ENCODE measurements around the gene SMAD2.
A peak's percentile ranks its signal among the peaks of the same experiment; 100 is the strongest.

SMAD2 gene

DNA sequence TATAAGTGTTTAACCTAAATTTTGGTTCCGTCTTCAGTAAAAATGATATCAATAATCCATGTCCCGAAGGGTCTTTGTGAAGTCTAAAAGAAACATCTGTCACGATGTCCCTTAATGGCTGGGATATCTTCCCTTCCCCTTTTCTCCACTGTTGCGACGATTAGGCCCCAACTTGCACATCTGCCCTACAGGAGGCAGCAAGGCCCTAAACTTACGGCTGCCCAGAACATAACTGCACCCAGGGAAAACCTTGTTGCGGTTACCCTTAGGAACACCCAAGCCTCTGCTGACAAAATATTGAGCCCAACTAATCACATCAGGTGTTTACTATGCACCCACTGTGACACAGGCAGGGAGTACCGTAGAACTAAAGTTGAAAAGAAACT lies 1.3 kb upstream of the SMAD2 start:
- peak; percentile 7 for DNase-seq (ENCODE audit: low read depth)

- DNase-seq (ENCODE audit: low read depth) = peak; percentile 93
Measured at GRCh38 chr18:47930931-47931717, 665 bp upstream of the SMAD2 start.

DNA sequence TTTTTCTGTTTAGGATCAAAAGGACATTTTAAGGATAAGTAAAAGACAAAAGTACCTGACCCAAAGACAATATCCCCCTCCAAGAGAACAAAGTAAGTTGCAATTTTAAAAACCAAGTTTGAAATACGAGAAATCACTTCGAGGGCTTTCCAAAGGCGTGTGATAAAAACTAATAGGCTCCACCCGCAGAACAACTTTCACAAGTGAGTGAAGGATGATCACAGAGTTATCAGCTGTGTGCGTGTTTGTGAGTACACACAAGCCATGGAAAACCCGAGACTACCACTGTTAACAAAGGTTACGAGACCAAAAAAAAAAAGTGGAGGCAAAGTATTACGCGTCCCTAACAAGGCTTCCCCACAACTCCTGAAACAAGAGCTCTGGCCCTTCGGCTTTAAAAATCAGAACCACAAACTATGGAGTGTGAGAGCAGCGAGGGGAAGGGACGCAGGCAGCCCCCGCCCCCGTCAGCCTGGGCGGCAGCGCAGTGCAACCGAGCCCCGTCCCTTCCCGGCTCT lies 719 bp downstream of the SMAD2 start:
- DNase-seq (ENCODE audit: low read depth) = no peak

DNA sequence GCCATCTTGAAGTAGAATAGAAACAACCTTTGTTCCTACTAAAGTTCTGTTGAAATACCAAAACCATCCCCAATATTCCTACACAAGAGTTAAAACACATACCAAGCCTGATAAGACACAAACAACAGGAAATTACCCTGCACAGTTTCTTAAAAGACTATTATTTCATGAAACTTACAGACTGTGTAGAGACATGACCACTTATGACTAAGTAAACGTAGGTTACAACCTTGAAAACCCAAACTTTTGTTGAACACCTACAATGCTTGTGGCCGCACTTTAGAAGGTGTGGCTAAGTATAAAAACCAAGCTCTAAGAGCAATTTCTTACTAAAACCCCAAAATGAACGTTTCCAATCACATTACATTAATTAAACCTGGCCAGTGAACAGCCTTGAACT lies 2.0 kb downstream of the SMAD2 start:
- DNase-seq (ENCODE audit: low read depth) = no peak

DNA sequence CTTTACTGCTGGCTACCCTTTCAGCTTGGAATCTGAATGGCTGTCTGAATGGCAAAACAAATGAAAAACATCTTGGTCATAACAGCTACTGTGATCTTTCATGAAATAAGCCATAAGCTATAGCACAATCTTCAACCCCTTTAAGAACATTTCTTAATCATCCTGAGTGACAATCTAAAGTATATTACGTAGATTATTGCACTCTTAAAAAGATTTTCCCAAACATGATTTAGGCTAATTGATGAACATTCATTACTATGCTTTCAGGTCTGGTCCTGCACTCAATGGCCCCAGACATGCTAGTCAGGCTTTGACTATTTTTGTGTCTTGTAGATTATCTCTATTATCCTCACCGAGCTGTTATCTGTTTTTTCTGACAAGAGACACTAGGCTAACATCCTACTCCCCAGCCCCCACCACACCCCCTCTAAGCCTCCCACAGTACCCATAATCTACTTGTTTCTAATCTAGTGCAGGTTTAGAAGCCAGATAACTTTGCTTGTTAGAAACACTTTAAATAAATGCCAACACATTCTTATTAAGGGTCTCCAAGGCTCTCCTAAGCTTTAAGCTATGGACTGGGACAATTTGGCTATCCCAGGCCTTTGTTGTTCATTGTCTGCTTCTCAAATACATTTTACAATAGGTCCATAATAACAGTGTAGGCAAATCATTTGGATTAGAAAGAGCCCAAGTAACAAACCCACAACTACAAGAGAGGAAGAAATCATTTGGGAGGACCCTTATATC lies 4.2 kb downstream of the SMAD2 start:
- DNase-seq (ENCODE audit: low read depth) = no peak

GRCh38 chr18:47919916-47920315 lies 10.5 kb downstream of the SMAD2 start:
- DNase-seq (ENCODE audit: low read depth) = no peak

DNA sequence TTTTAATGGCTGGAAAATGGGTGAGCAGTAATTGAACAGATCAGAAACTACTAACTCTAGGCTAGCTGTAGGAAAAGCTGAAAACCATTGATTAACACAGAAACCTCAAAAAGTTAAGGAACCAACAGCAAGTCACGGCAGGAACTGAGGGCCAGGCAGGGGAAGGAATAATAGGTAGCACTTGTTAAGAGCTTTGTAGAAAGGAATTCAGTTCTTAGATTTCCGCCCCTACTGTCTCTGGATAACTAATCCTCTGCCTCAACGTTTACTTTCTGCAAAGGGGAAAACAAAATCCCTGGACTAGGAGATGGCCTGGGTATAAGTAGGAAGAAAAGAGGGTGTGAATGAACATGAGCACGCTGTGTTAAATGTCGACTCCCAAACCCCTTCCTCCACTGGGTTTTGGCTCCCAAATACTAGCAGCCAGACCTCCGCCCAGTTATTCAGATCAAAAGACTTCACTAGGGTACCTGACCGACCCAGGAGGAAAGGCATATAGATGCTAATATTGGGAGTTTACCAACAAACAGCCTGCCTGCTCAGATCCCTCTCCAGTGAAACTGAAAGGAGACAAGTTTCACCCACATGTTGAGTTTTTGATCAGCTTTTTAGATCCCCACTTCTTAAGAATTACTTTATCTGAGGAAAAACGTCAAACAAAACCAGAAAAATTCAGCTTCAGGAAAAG lies 12.4 kb downstream of the SMAD2 start:
- DNase-seq (ENCODE audit: low read depth) = no peak

DNA sequence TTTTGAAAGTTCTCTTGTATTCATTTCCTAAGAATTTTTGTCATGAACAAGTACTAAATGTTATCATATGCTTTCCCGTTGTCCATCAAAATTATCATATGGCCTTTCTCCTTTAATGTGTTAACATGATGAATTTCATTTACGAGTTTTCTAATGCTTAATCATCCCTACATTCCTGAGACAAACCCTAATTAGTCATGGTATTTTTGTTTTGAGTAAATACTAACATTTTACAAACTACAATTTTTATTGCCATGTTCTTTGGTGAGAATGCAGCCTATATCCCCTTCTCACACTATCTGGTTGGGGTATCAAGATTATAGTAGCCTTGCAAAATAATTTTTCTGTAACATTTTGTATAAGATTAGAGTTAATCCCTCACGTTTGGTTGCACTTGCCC lies 14.5 kb downstream of the SMAD2 start:
- no peak for DNase-seq (ENCODE audit: low read depth)

DNA sequence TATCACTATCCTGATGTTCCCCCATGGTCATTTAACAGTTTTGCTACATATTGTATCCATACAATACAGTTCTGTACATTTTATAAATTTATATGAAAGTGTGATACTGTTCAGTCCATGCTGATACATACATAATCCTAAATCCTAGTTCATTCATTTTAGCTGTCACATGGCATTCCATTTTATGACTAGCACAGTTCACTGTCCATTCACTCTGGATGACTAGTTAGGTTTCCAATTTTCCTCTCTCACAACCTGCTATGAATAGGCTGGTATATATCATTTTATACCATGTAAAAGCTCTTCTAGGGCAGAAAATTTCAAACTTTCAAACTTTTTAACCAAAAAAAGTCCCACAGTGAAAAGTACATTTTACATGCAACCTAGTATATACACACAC lies 15.2 kb downstream of the SMAD2 start:
- no peak for DNase-seq (ENCODE audit: low read depth)

GRCh38 chr18:47912794-47913585 lies 17.5 kb downstream of the SMAD2 start:
- no peak for DNase-seq (ENCODE audit: low read depth)

GRCh38 chr18:47912343-47912742 lies 18.1 kb downstream of the SMAD2 start:
- no peak for DNase-seq (ENCODE audit: low read depth)

DNA sequence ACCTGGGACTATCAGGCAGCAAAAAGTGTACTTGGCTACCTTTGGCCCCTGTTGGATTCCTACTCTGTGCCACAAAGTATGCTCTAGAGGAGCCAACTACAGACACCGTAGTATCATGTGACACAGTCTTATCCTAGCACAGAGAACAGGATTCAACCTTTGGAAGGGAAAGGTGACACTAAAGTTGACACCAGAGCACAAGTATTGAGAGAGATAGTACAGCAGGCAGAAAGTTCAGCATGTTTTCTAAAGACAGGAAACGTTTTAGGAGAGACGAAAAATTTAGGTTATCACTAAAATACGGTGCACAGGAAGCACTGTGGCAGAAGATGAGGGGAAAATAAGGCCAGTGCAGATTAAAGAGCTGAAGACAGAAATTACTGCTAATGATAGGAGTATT lies 18.6 kb downstream of the SMAD2 start:
- DNase-seq (ENCODE audit: low read depth) = no peak

DNA sequence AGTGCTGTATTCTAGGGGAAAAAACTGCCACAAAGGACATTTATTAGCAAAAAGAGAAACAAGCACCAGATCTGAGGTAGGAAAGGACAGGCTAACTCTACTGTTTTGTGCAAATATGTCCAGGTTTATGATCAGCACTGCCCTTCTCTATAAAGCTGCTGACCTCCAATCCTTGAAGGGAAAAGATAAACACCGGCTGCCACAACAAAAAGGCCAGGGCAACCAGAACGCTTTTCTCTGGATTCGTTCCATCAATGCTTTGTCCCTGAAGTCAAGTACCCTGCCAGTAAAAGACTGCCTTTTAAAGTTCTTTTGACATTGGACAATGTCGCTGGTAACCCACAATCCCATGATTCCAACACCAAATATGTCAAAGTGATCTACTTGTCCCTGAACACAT lies 21.0 kb downstream of the SMAD2 start:
- no peak for DNase-seq (ENCODE audit: low read depth)

GRCh38 chr18:47908592-47908991 lies 21.9 kb downstream of the SMAD2 start:
- no peak for DNase-seq (ENCODE audit: low read depth)

- no peak for DNase-seq (ENCODE audit: low read depth)
Measured at GRCh38 chr18:47906408-47906807, 24.1 kb downstream of the SMAD2 start.

- DNase-seq (ENCODE audit: low read depth) = no peak
Measured at GRCh38 chr18:47903809-47904208, 26.6 kb downstream of the SMAD2 start.

- DNase-seq (ENCODE audit: low read depth) = no peak
Measured at GRCh38 chr18:47901624-47902362, 28.7 kb downstream of the SMAD2 start.

DNA sequence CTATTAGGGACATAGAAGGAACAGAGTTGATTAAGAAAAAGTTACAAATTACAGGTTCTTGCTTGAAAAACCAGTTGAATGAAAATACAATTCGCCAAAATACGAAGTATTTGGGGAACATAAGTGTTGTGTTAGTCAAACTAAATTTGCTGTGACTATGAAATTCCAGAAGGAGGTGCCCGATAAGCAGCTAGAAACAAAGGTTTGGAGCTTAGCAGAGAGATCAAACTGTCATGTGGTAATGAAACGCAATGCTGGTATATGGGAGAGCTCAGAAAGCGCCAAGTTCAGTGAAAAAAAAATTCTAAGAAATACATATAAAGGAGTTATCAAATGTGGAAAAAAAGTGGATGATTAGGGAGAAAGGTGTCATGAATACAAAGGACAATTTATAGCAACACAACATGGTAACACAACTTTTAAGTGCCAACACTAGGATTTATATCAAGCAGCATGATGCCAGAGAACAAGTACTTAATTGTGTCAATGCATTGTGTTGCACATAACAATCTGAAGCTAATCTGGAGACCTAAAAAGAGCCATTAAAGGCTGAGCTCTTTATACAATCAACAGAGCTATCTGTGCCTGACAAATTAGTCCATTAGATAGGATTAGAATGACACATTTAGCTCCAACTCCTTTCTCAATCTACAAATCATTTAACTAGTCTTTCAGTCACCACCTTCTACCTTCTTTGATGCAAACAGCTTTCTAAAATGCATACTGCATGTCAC lies 31.2 kb downstream of the SMAD2 start:
- no peak for DNase-seq (ENCODE audit: low read depth)

GRCh38 chr18:47898696-47899095 lies 31.8 kb downstream of the SMAD2 start:
- DNase-seq (ENCODE audit: low read depth) = no peak

DNA sequence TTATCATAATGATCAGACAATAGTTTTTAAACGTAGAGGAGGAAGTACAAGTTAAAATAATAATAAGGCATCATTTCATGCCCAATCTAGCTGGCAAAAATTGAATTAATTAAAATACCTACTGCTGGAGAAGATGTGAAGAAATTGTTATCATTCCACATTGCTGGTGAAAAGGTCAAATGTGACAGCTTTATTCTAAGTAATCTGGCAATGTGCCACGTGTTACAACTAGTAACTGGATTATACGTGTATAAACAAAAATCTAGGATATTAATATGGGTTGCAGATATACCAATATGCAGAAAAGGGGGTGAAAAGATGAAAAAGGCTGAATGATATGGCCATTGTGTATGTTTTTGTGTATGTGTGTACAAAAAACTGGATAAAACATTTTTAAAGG lies 32.4 kb downstream of the SMAD2 start:
- no peak for DNase-seq (ENCODE audit: low read depth)
